GM13977 (cell line): ENCODE data around the gene CROCC2.

Experiments
- DNase-seq: peaks from one replicate; pipeline ENCODE4 v3.0.0; 2012; ENCODE audit warnings: low spot score
- CTCF ChIP-seq: IDR thresholded peaks from 2 replicates; pipeline ENCODE4 v1.5.1; 2012; ENCODE audit warnings: mild to moderate bottlenecking, control low read depth; ENCODE audit not compliant: insufficient read depth; ENCODE audit errors: extremely low read depth, missing control alignments
- in situ Hi-C: fragments of 300-500 bp; cut with MboI; formaldehyde crosslinking; loops from one replicate; pipeline ENCODE4 v1.12.0; 2022; ENCODE audit warnings: low sequenced_read_pairs, low pct_unique_long_range_greater_than_20kb, mixed read lengths, inconsistent platforms; ENCODE audit not compliant: unreplicated experiment

CROCC2 gene

GRCh38 chr2:241009191-241009590 lies 103.1 kb downstream of the CROCC2 start:
- in situ Hi-C loops = no loop called here
- no peak for TF ChIP-seq CTCF
- no peak for DNase-seq

GRCh38 chr2:241009601-241010530 lies 103.7 kb downstream of the CROCC2 start:
- no peak for TF ChIP-seq CTCF
- peak; percentile 65 for DNase-seq
- in situ Hi-C loops = no loop called here

GRCh38 chr2:241010531-241011295 lies 104.6 kb downstream of the CROCC2 start:
- TF ChIP-seq CTCF = no peak
- in situ Hi-C loops = no loop called here
- DNase-seq = no peak

GRCh38 chr2:241011296-241011600 lies 105.1 kb downstream of the CROCC2 start:
- DNase-seq = no peak
- TF ChIP-seq CTCF = no peak
- in situ Hi-C loops = no loop called here

GRCh38 chr2:241011751-241012510 lies 105.8 kb downstream of the CROCC2 start:
- no peak for DNase-seq
- no peak for TF ChIP-seq CTCF
- in situ Hi-C loops = no loop called here

- in situ Hi-C loops = no loop called here
- DNase-seq = no peak
- TF ChIP-seq CTCF = no peak
These were observed 108.1 kb downstream of the CROCC2 start for GRCh38 chr2:241014224-241014623.
